Thymus (tissue), 11 donors: ENCODE data around the gene SLC35F6. TPM values are rescaled to one million over a fixed set of nuclear protein-coding genes. Genes with fewer than 3 reads are reported as not detected.

Experiments used
- DNase-seq, 9 donors: peaks; one replicate each; pipeline ENCODE4 v3.0.0-alpha.2; 2013; ENCODE audit warnings: low spot score in 9 of 9, low read depth in 6 of 9, missing footprints in 1 of 9
- H3K27ac ChIP-seq, 2 donors: one replicate each; pipeline ENCODE4 v1.5.1; 2013; ENCODE audit warnings: control low read depth in 1 of 2, low read depth in 1 of 2, low read length in 1 of 2, mild to moderate bottlenecking in 1 of 2, moderate library complexity in 1 of 2
- H3K27me3 ChIP-seq, 2 donors: one replicate each; pipeline ENCODE4 v1.5.1; 2013; ENCODE audit warnings: low read length in 1 of 2; ENCODE audit not compliant: control insufficient read depth in 2 of 2, insufficient read depth in 1 of 2
- H3K36me3 ChIP-seq, 2 donors: one replicate each; pipeline ENCODE4 v1.5.1; 2013; ENCODE audit warnings: low read length in 1 of 2, mild to moderate bottlenecking in 1 of 2, moderate library complexity in 1 of 2; ENCODE audit not compliant: control insufficient read depth in 2 of 2, insufficient read depth in 2 of 2
- H3K4me1 ChIP-seq, 2 donors: one replicate each; pipeline ENCODE4 v1.5.1; 2013; ENCODE audit warnings: low read length in 2 of 2; ENCODE audit not compliant: control insufficient read depth in 2 of 2, insufficient read depth in 2 of 2
- H3K4me3 ChIP-seq, 2 donors: one replicate each; pipeline ENCODE4 v1.5.1; 2013; ENCODE audit warnings: low read length in 2 of 2, control low read depth in 1 of 2, mild to moderate bottlenecking in 1 of 2
- H3K9me3 ChIP-seq, 2 donors: one replicate each; pipeline ENCODE4 v1.5.1; 2013; ENCODE audit warnings: low read length in 1 of 2, mild to moderate bottlenecking in 1 of 2; ENCODE audit not compliant: control insufficient read depth in 2 of 2, insufficient read depth in 1 of 2
- WGBS: extraction: QIAGEN DNeasy Blood & Tissue Kit; methylation state at CpG from one replicate; pipeline ENCODE4 v1.1.7; 2013; 5-methylcytosine and 5-hydroxymethylcytosine counted together
- polyA plus RNA-seq: library from polyadenylated mRNA; stranded (reverse); fragments of 200-250 nt; gene quantifications from one replicate; pipeline ENCODE4 v1.2.3, GENCODE V29; 2013
- total RNA-seq: library from RNA; stranded (reverse); fragments of 120-200 nt; gene quantifications from one replicate; pipeline ENCODE4 v1.2.4, GENCODE V29; 2013
- donor health status: healthy.

The SLC35F6 gene
- total and polyA plus RNA-seq, 2 donors, result 7.0 to 10.8 TPM

DNA sequence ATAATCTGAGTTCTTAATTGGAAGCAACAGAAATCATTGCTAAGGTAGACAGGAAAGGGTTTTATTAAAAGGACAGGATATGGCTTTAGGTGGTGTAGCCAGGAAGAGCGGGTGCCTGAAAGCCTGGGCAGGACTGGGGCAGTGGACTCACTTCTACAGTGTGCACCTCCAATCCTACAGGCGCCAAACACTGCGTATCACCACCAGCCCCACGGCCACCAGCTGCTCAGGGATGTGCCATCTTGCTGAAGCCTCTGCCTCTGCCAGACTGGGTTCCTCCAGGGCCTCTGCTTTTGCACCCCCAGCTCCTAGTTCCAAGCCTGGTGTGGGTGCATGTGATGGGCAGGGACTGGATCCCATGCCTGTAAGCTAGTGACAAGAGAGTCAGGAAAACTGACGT, 54.2 kb downstream of the SLC35F6 start:
- Histone ChIP-seq H3K9me3 (peaks cover 0 to 4% of the 10 kb centered on the region in 2 donors), H3K4me1 (no peaks in the 10 kb centered on the region), H3K27ac (no peak overlapping the region), H3K36me3 (no peaks in the 10 kb centered on the region), H3K4me3 (no peak overlapping the region), H3K27me3 (peaks cover 0 to 23% of the 10 kb centered on the region in 2 donors)
- no peak for DNase-seq
- WGBS, result 96% methylated on average over 5 of the region's 5 CpGs

GRCh38 chr2:26818972-26819371, 54.9 kb downstream of the SLC35F6 start:
- 89% methylated on average over 6 of the region's 6 CpGs for WGBS
- DNase-seq, result no peak
- Histone ChIP-seq H3K4me3 (no peak overlapping the region), H3K4me1 (no peaks in the 10 kb centered on the region), H3K27ac (no peak overlapping the region), H3K36me3 (no peaks in the 10 kb centered on the region), H3K9me3 (peaks cover 0 to 4% of the 10 kb centered on the region in 2 donors), H3K27me3 (peaks cover 0 to 23% of the 10 kb centered on the region in 2 donors)

GRCh38 chr2:26820932-26821331, 56.8 kb downstream of the SLC35F6 start:
- no peak overlapping the region for H3K27ac ChIP-seq
- H3K27me3 ChIP-seq, result peaks cover 0 to 19% of the 10 kb centered on the region in 2 donors
- no peak overlapping the region for H3K4me3 ChIP-seq
- no peaks in the 10 kb centered on the region for H3K4me1 ChIP-seq
- 96% methylated on average over 7 of the region's 7 CpGs for WGBS
- DNase-seq, result no peak
- no peaks in the 10 kb centered on the region for H3K9me3 ChIP-seq
- H3K36me3 ChIP-seq, result no peaks in the 10 kb centered on the region

DNA sequence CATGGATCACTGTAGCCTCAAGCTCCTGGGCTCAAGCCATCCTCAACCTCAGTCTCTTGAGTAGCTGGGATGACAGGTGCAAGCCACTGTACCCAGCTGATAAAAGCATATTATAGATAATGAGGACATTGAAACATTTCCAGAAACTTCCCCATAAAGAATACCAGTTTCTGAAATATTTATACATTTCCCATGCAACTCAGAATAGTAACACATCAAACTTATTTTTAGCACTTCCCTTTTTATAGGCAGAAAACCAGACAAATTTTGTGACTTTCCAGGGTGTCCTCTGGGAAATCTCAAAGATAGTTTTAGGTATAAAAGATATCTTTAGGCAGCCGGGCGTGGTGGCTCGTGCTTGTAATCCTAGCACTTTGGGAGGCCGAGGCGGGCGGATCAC, 58.8 kb downstream of the SLC35F6 start:
- no peaks in the 10 kb centered on the region for H3K36me3 ChIP-seq
- H3K4me1 ChIP-seq, result no peaks in the 10 kb centered on the region
- WGBS, result 89% methylated on average over 6 of the region's 6 CpGs
- DNase-seq, result no peak
- H3K27ac ChIP-seq, result no peak overlapping the region
- peaks cover 0 to 10% of the 10 kb centered on the region in 2 donors for H3K27me3 ChIP-seq
- H3K4me3 ChIP-seq, result no peak overlapping the region
- no peaks in the 10 kb centered on the region for H3K9me3 ChIP-seq

Other genes starting within 250 kb of the SLC35F6 start
- gene CIB4, start 122.9 kb upstream of the SLC35F6 start, total RNA-seq, result 0.19 TPM
- gene CIB4, start 122.9 kb upstream of the SLC35F6 start, polyA plus RNA-seq, result not detected
- 0.05 TPM for gene KCNK3, start 71.6 kb upstream of the SLC35F6 start, total RNA-seq
- gene KCNK3, start 71.6 kb upstream of the SLC35F6 start, polyA plus RNA-seq, result 0.71 TPM
- gene CENPA, start 21.8 kb downstream of the SLC35F6 start, total RNA-seq, result 25.6 TPM
- gene CENPA, start 21.8 kb downstream of the SLC35F6 start, polyA plus RNA-seq, result 4.2 TPM
- gene DPYSL5, start 83.8 kb downstream of the SLC35F6 start, total RNA-seq, result 0.09 TPM
- 0.16 TPM for gene DPYSL5, start 83.8 kb downstream of the SLC35F6 start, polyA plus RNA-seq
- 0.99 TPM for gene MAPRE3, start 206.4 kb downstream of the SLC35F6 start, total RNA-seq
- 17.0 TPM for gene MAPRE3, start 206.4 kb downstream of the SLC35F6 start, polyA plus RNA-seq